ENCODE measurements around the gene ZNF260. TPM values are rescaled to one million over a fixed set of nuclear protein-coding genes. Genes with fewer than 3 reads are reported as not detected.

Gene ZNF260
- total and polyA plus RNA-seq, 2 of the 4 experiments (the other 2 are of a cell fraction), result 4.0 to 11.3 TPM

- H2AK9ac ChIP-seq (replicated peaks; ENCODE audit: low read depth, low read length, poor library complexity), result no peak overlapping the region
- H3K9me1 ChIP-seq (ENCODE audit: insufficient read depth, low read length), result peaks cover 4% of the 10 kb centered on the region; the same call in 1 of the 2 replicates
- H2BK5ac ChIP-seq (ENCODE audit: low read depth, low read length, poor library complexity, severe bottlenecking), result no peak overlapping the region
- H2BK120ac ChIP-seq (ENCODE audit: low read depth, low read length), result no peak overlapping the region
- H3K14ac ChIP-seq (replicated peaks; ENCODE audit: low read depth, low read length), result no peak overlapping the region
- no peak overlapping the region for H3K4me2 ChIP-seq (ENCODE audit: low read depth, low read length)
- POLR2A ChIA-PET (ENCODE audit: unreplicated experiment), result no interaction called here
- H3K18ac ChIP-seq (ENCODE audit: low read depth, low read length), result no peak overlapping the region
- no peak overlapping the region for H3K9ac ChIP-seq (ENCODE audit: low read depth, low read length)
- peaks cover 25 to 29% of the 10 kb centered on the region in 2 experiments for H3K79me1 ChIP-seq (ENCODE audit: low read depth in 1 of 2, low read length in 2 of 2)
- no peak overlapping the region for H2BK20ac ChIP-seq (ENCODE audit: low read depth, low read length)
- no peak overlapping the region for H3K27ac ChIP-seq (ENCODE audit: insufficient read depth, low read length)
- 100% methylated on average over 1 to 2 of the region's 4 CpGs for WGBS, 2 experiments (ENCODE audit: extremely low coverage in 2 of 2, insufficient read length in 1 of 2)
- H2AK5ac ChIP-seq (ENCODE audit: low read depth, low read length), result no peak overlapping the region
- H4K20me1 ChIP-seq (ENCODE audit: insufficient read depth, low read length), result no peaks in the 10 kb centered on the region
- in situ Hi-C loops (cut with MboI; ENCODE audit: low sequenced_read_pairs) (no loop called here), intact Hi-C loops (cut with micrococcal nuclease) (no loop called here), dilution Hi-C loops (cut with HindIII; ENCODE audit: low sequenced_read_pairs, unreplicated experiment) (no loop called here)
- H3K56ac ChIP-seq (ENCODE audit: extremely low read depth, insufficient read depth, low read length), result no peak overlapping the region
- H2AFZ ChIP-seq (replicated peaks; ENCODE audit: low read length, poor library complexity), result no peak overlapping the region
- H3K9me3 ChIP-seq (ENCODE audit: control insufficient read depth, insufficient read depth, low read length), result peaks cover 39% of the 10 kb centered on the region
- no peak for DNase-seq
- no peak overlapping the region for H2BK15ac ChIP-seq (ENCODE audit: low read depth, low read length)
- no peak overlapping the region for H4K91ac ChIP-seq (ENCODE audit: insufficient read depth, low read depth, low read length)
- no peak overlapping the region for H4K8ac ChIP-seq (ENCODE audit: low read depth in 2 of 2, low read length in 2 of 2)
- H3K4me3 ChIP-seq (ENCODE audit: insufficient read depth, low read depth, low read length), result no peak overlapping the region
- peaks cover 27% of the 10 kb centered on the region for H3K36me3 ChIP-seq (ENCODE audit: control insufficient read depth, insufficient read depth, low read length)
- CTCF ChIA-PET, result no interaction called here
- ATAC-seq (ENCODE audit: low read depth), result no peak
- H4K5ac ChIP-seq (ENCODE audit: low read depth, low read length), result no peak overlapping the region
- H3K4me1 ChIP-seq (ENCODE audit: control insufficient read depth, insufficient read depth, low read length), result 0 out of 2 replicates have a peak, but pooled peaks cover 1% of the 10 kb centered on the region
- no peak for TF ChIP-seq MAZ (IDR thresholded peaks at IDR 0.05; ENCODE audit: borderline replicate concordance, low read depth, low read length)
- TF ChIP-seq CEBPB (IDR thresholded peaks at IDR 0.05; ENCODE audit: low read depth, low read length), result no peak
- no peak for TF ChIP-seq ELK1 (IDR thresholded peaks at IDR 0.05; ENCODE audit: borderline replicate concordance, low read depth, low read length)
- no peak for TF ChIP-seq RAD21 (IDR thresholded peaks at IDR 0.05; ENCODE audit: low read length)
- TF ChIP-seq NFE2L2 (IDR thresholded peaks at IDR 0.05; ENCODE audit: low read depth, low read length), result no peak
- TF ChIP-seq CHD1 (IDR thresholded peaks at IDR 0.05; ENCODE audit: low read depth, low read length), result no peak
- TF ChIP-seq BHLHE40 (IDR thresholded peaks at IDR 0.05; ENCODE audit: low read depth, low read length), result no peak
- no peak for TF ChIP-seq CTCF (conservative IDR thresholded peaks at IDR 0.05; ENCODE audit: low read depth, low read length)
- no peak for TF ChIP-seq RCOR1 (IDR thresholded peaks at IDR 0.05; ENCODE audit: insufficient replicate concordance, low read length)
- no peak for TF ChIP-seq SMC3 (IDR thresholded peaks at IDR 0.05; ENCODE audit: low read depth, low read length)
- no peak for TF ChIP-seq USF2 (IDR thresholded peaks at IDR 0.05; ENCODE audit: low read depth, low read length)
- TF ChIP-seq FOS (IDR thresholded peaks at IDR 0.05; ENCODE audit: low read depth, low read length), result no peak
- no peak for TF ChIP-seq MXI1 (IDR thresholded peaks at IDR 0.05; ENCODE audit: borderline replicate concordance, low read depth, low read length)
- no peak for TF ChIP-seq POLR2A (IDR thresholded peaks at IDR 0.05; ENCODE audit: low read depth, low read length)
- TF ChIP-seq RFX5 (IDR thresholded peaks at IDR 0.05; ENCODE audit: low read depth, low read length), result no peak
- TF ChIP-seq MAFK (IDR thresholded peaks at IDR 0.05; ENCODE audit: low read depth, low read length), result no peak
- no peak overlapping the region for H3K23ac ChIP-seq (ENCODE audit: low read depth, low read length)
- no peaks in the 10 kb centered on the region for H3K27me3 ChIP-seq (ENCODE audit: control insufficient read depth, insufficient read depth, low read length)
- no peak overlapping the region for H3K4ac ChIP-seq (ENCODE audit: low read depth, low read length)
- BruUV-seq (replicated peaks), result TSS peak; percentile 18
These were observed 3.5 kb downstream of the ZNF260 start for GRCh38 chr19:36524617-36525016.
